HG02571 (cell line): ENCODE measurements around the gene DHRSX.
"Not testable (repeated sequence)": the region's sequence is repeated elsewhere in the genome, so short reads cannot be mapped to it uniquely, and the experiment has no call there.

Experiments
- ATAC-seq: cut with Tn5 transposase; IDR thresholded peaks from one replicate; pipeline ENCODE4 v1.9.1; 2021; ENCODE audit warnings: mild to moderate bottlenecking, moderate library complexity; ENCODE audit not compliant: unreplicated experiment

Gene DHRSX

GRCh38 chrX:2498781-2499302 lies 1.9 kb downstream of the DHRSX start:
- no peak for ATAC-seq

- ATAC-seq: no peak
Observed at GRCh38 chrX:2497961-2498780, 2.6 kb downstream of the DHRSX start.

GRCh38 chrX:2495595-2495994 lies 5.2 kb downstream of the DHRSX start:
- no peak for ATAC-seq

- ATAC-seq: no peak
Observed at GRCh38 chrX:2492531-2493218, 8.1 kb downstream of the DHRSX start.

GRCh38 chrX:2490634-2491033 lies 10.1 kb downstream of the DHRSX start:
- ATAC-seq: no peak

- no peak for ATAC-seq
Observed at GRCh38 chrX:2489446-2490445, 11.0 kb downstream of the DHRSX start.

GRCh38 chrX:2488621-2489285 lies 12.0 kb downstream of the DHRSX start:
- ATAC-seq: no peak

GRCh38 chrX:2487366-2487765 lies 13.4 kb downstream of the DHRSX start:
- no peak for ATAC-seq

- no peak for ATAC-seq
Observed at GRCh38 chrX:2486476-2487133, 14.2 kb downstream of the DHRSX start.

GRCh38 chrX:2485789-2486345 lies 14.9 kb downstream of the DHRSX start:
- no peak for ATAC-seq

- ATAC-seq: no peak
Observed at GRCh38 chrX:2484721-2485648, 15.8 kb downstream of the DHRSX start.

GRCh38 chrX:2484256-2484655 lies 16.5 kb downstream of the DHRSX start:
- no peak for ATAC-seq

- ATAC-seq: no peak
Observed at GRCh38 chrX:2483398-2484060, 17.2 kb downstream of the DHRSX start.

- not testable (repeated sequence) for ATAC-seq
Observed at GRCh38 chrX:2481597-2481996, 19.2 kb downstream of the DHRSX start.

GRCh38 chrX:2479982-2480381 lies 20.8 kb downstream of the DHRSX start:
- ATAC-seq: not testable (repeated sequence)

- no peak for ATAC-seq
Observed at GRCh38 chrX:2479420-2479780, 21.4 kb downstream of the DHRSX start.

GRCh38 chrX:2478546-2479419 lies 22.0 kb downstream of the DHRSX start:
- no peak for ATAC-seq
